Stimulated activated CD8-positive, alpha-beta memory T cell treated with anti-CD3 and anti-CD28 coated beads, Interleukin-7, amount 100 ng/mL, for 48 hours (primary cell): Measurements from ENCODE around the gene CBFA2T3.

Source experiments
- DNase-seq, 2 donors: peaks; one replicate each; pipeline ENCODE4 v3.0.0-alpha.2; 2020; ENCODE audit warnings: low read depth in 1 of 2; ENCODE audit errors: extremely low read depth in 1 of 2

Gene CBFA2T3

GRCh38 chr16:88880226-88881006 lies 96.6 kb downstream of the CBFA2T3 start:
- DNase-seq: no peak

DNA sequence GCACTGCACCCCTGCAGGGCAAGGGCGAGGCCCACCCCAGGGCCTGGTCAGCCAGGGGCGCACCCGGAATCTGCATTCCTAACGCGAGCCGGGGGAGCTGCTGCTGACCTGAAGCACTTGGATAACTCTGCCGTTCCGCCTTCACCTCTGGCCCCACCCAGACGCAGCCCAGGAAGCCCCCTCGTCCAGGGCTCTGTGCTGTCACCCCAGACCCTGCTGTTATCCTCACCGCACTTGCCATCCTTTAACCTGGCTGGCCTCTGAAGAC lies 97.3 kb downstream of the CBFA2T3 start:
- no peak for DNase-seq

- no peak for DNase-seq
Measured at GRCh38 chr16:88878967-88879787, 97.8 kb downstream of the CBFA2T3 start.

DNA sequence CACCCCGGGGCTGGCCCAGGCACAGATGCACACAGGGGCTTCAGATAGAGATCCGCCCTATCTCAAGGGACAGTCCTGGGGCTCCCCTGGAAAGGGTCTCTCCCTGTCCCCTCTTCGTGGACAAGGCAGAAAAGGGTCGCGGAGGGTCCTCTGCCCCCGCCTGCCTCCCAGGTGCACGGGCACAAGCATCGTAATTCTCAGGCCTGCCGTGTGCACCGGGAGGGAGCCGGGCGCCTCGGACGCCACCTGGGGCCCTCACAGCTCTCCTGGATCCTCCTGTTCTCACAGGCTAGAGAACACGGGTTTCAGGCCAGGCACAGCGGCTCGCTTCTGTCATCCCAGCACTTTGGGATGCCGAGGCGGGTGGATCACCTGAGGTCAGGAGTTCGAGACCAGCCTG lies 98.7 kb downstream of the CBFA2T3 start:
- DNase-seq: no peak

- DNase-seq: no peak
Measured at GRCh38 chr16:88877564-88878289, 99.3 kb downstream of the CBFA2T3 start.

DNA sequence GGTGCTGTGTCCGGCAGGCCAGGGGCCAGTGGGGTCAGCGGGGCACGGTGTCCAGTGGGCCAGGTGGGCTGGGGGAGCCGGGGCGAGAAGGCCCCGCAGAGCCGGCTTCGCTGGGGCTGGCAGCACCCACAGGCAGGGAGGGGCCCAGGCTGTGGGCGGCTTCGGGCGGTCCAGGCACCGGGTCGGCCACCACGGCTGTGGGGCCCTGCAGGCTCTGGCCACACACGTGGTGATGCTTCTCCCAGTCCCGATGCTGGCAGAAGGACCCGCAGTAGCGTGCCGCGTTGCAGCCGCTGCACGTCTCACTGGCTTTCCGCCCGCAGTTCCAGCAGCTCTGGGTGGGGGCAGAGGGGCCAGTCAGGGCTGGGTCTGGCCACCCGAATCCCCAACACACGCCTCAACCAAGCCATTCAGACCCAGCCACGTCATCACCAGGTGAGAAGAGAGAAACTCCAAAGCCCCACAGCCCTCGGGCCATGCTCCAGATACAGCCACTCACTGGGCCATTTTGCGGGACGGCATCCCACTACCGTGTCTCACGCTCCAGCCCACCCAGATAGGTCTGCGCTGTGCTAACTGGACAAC lies 100.0 kb downstream of the CBFA2T3 start:
- no peak for DNase-seq

DNA sequence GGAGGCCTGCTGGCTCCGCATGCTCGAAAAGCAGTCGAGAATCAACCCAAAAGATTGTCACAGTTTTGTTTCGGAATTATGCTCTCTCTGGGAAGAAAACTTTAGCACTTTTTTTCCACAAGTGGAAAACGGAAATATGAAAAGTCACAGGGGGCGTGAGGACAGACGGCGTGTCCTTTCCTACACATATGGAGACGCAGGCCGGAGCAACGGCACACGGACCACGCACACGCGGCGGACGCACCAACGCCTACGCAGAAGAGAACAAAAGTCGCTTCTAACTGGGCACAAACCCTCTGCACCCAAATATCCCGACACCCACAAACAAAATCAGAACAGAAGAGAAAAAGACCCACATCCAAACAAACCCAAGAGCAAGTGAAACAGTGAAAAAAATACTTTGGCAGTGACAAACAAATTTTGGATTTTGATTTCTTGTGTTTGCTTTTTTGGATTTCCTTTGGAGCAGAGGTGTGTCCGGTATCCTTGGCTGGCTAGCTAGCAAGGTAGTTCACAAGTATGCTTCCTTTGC lies 101.2 kb downstream of the CBFA2T3 start:
- no peak for DNase-seq

DNA sequence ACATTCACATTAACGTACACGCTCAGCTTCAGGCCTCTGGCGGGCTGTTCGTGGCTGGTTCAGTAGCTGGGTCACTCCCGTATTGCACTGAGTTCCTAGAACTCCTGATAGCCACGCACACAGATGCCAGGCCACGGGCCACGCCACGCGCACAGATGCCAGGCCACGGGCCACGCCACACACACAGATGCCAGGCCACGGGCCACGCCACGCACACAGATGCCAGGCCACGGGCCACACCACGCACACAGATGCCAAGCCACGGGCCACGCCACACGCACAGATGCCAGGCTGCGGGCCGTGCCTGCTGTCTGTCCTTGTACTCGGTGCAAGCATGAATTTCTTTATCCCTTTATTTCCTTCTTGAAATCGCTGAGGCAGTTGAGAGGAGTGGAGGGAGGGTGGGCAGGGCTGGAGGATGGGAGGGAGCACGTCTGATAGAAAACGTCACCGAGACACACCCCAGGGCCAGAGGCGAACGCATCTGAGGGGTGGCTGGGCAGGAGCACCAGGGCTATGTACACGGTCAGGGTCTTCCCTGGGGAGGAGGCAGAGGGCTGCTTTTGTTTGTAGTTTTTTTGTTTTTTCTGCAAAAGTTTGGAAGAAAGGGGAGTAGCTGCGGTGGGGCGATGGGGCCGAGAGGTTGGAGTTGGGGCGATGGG lies 101.9 kb downstream of the CBFA2T3 start:
- DNase-seq: no peak

- no peak for DNase-seq
Measured at GRCh38 chr16:88872650-88873331, 104.2 kb downstream of the CBFA2T3 start.

GRCh38 chr16:88871730-88872416 lies 105.1 kb downstream of the CBFA2T3 start:
- DNase-seq: no peak

DNA sequence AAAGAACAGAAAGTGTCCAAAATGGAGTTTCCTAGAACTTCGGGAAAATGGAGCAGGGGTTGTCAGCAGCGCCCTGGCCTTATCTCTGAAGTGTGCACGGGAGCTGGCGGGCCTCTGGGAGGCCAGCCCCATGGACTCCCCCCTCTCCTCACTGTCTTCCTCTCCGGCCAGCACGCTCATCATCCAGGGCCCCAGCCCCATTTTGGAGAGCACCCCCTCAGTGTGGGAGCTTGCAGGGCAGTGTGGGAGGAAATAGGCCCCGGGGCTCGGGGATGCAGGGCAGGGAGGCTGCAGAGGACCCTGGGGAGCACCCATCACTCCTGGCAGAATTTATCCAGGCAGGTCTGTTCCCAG lies 105.7 kb downstream of the CBFA2T3 start:
- no peak for DNase-seq

DNA sequence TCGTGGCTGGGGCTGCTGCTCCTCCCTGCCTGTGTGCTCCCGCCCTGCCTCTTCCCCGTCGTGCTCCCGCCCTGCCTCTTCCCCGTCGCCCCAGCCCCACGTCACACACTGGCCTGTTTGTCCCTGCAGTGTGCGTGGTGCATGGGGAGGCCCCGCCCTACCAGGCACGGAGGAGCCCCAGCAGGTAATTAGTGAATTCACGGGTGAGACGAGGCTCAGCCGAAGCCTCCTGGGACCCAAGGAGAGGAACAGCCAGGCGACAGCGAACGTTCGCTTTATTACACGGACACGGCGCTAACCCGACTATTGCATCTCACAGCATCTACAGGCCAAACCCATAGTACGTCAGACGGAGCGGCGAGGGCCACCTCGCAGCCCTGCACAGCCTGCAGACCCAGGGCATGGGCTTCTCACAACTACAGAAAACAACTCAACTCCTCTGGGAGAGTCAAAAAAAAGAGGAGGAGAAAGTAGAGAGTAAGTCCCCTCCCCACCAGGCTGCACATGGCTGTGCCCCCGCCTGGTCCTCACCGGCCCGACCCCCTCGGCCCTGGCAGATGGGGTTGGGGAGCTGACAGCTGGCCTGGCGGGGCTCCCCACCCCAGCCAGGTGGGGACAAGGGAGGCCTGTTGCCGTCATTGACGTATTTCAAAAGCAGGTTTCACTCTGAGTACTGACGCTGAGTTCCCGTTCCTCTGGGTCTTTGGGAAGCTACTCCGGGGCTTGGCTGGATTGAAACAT lies 106.2 kb downstream of the CBFA2T3 start:
- no peak for DNase-seq

- no peak for DNase-seq
Measured at GRCh38 chr16:88869673-88869980, 107.4 kb downstream of the CBFA2T3 start.

DNA sequence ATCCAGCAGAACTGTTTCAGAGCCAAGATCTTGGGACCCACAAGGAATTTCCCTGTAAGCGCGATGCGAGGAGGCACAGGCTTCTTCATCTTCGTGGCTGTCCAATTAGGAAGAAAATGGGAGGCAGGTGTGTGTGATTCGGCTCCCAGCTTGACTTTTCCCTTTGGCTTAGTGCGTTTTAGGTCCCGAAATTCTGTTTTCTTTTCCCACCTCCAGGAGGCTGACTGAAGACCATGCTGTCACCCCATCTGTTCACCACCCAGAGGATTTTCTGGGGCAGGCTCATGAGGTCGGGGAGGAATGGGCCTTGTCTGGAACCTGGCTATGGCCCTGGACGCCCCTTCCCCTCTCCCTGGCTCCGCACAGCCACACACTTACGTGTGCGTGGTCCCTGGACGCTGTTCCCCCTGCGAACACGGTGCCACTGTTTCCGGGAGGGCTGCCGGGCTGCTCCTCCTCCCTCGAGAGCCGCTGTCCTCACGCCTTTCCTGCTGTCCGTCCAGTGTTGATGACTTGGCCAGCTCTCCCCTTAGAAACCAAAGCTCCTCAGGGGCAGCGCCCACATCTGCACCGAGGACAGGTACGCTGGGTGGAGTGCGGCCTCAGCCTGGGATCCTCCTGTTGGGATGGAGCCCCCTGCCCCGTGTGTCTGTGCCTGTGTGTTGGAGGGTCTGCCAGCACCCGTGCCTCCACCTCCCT lies 107.9 kb downstream of the CBFA2T3 start:
- no peak for DNase-seq

GRCh38 chr16:88867581-88868246 lies 109.3 kb downstream of the CBFA2T3 start:
- DNase-seq: no peak

DNA sequence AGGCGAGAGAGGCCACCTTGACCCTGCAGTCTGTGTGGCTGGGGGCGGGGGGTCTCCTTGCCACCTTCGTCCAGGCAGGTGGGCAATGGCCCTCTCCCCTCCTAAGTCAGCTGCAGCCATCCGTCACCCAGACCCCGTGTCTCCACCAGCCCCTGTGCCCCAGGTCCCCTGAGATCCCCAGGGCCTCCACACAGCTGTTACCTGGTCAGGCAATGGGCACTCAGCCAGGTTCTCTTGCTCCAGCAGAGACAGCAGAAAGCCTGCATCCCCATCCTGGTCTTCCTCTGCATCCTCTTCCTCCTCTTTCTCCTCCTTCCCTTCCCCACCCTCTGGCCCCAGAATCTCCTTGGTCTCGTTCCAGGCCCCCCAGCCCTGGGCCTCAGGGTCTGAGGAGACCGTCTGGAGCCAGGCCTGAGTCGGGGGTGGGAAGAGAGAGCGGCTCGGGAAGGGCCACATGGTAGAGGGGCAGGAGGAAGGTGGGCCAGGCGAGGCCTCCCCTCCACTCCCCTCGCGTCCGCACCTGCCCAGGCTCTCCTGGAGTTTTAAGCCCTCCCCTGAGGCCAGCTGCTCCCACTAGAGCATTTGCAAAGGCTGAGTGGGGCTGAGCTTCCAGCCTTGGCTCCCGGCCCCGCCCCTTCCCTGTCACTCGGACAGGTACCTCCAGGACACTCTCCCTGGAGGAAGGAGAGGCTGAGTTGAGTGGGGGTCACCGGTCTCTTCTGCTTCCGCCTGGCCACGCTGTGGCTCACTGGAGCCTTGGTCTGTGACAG lies 110.7 kb downstream of the CBFA2T3 start, which contains the start of gene PABPN1L:
Gene PABPN1L, minus strand, starts transcription at position 510 of the 770 bp plus-strand sequence. Its CDS starts 54 bp downstream, at position 456.
- DNase-seq: no peak

- no peak for DNase-seq
Measured at GRCh38 chr16:88865742-88866141, 111.3 kb downstream of the CBFA2T3 start.
